GM21526 (cell line): ENCODE results near the gene OR2C1.

Source experiments
- ATAC-seq: cut with Tn5 transposase; IDR thresholded peaks from one replicate; pipeline ENCODE4 v1.9.1; 2021; ENCODE audit warnings: moderate library complexity; ENCODE audit not compliant: unreplicated experiment, low FRiP score

The OR2C1 gene

GRCh38 chr16:3355589-3355988 is at the start of gene OR2C1:
OR2C1 (plus strand) TSS chr16:3355889; CDS start chr16:3355941, 52 bp downstream.
- ATAC-seq, result no peak

GRCh38 chr16:3306078-3306477 is 49.6 kb upstream of the OR2C1 start:
- ATAC-seq, result no peak

- no peak for ATAC-seq
Measured at GRCh38 chr16:3311496-3311895, 44.2 kb upstream of the OR2C1 start.

GRCh38 chr16:3317315-3317999 is 38.2 kb upstream of the OR2C1 start:
- ATAC-seq, result no peak

- no peak for ATAC-seq
Measured at GRCh38 chr16:3321816-3322215, 33.9 kb upstream of the OR2C1 start.

GRCh38 chr16:3327514-3327913 is 28.2 kb upstream of the OR2C1 start:
- no peak for ATAC-seq

- ATAC-seq, result no peak
Measured at GRCh38 chr16:3328104-3328503, 27.6 kb upstream of the OR2C1 start.

- no peak for ATAC-seq
Measured at GRCh38 chr16:3328643-3329042, 27.0 kb upstream of the OR2C1 start.

- ATAC-seq, result no peak
Measured at GRCh38 chr16:3346041-3346440, 9.6 kb upstream of the OR2C1 start.

- ATAC-seq, result no peak
Measured at GRCh38 chr16:3347586-3347985, 8.1 kb upstream of the OR2C1 start.

- ATAC-seq, result no peak
Measured at GRCh38 chr16:3348547-3349167, 7.0 kb upstream of the OR2C1 start.

- ATAC-seq, result no peak
Measured at GRCh38 chr16:3349175-3349574, 6.5 kb upstream of the OR2C1 start.

- no peak for ATAC-seq
Measured at GRCh38 chr16:3356118-3356517, 429 bp downstream of the OR2C1 start.

GRCh38 chr16:3358871-3359270 is 3.2 kb downstream of the OR2C1 start:
- ATAC-seq, result no peak

- ATAC-seq, result no peak
Measured at GRCh38 chr16:3362931-3363330, 7.2 kb downstream of the OR2C1 start.

GRCh38 chr16:3363793-3364192 is 8.1 kb downstream of the OR2C1 start:
- ATAC-seq, result no peak

GRCh38 chr16:3364774-3365427 is 9.2 kb downstream of the OR2C1 start:
- no peak for ATAC-seq

- no peak for ATAC-seq
Measured at GRCh38 chr16:3369073-3369472, 13.4 kb downstream of the OR2C1 start.

GRCh38 chr16:3375680-3376079 is 20.0 kb downstream of the OR2C1 start:
- ATAC-seq, result no peak

GRCh38 chr16:3377917-3378316 is 22.2 kb downstream of the OR2C1 start:
- ATAC-seq, result no peak

GRCh38 chr16:3383045-3383448 is 27.4 kb downstream of the OR2C1 start:
- no peak for ATAC-seq

GRCh38 chr16:3388325-3388724 is 32.6 kb downstream of the OR2C1 start:
- no peak for ATAC-seq
